Heart left ventricle (tissue), 13 donors: Measurements from ENCODE around the gene KRT80.

ENCODE experiments used
- POLR2A ChIP-seq, 2 donors: fragments of 450-650 bp; IDR thresholded peaks; one replicate each; pipeline ENCODE4 v1.6.1; 2017; ENCODE audit warnings: antibody characterized with exemption in 2 of 2, mild to moderate bottlenecking in 2 of 2, moderate library complexity in 2 of 2
- TF ChIP-seq, protein P1 (sequence below), 12 donors: fragments of 200-600 bp; sonication (generic) in 4 of 12; IDR thresholded peaks; one replicate each; pipeline versions ENCODE4 v1.5.0 to v1.8.0; 2018 to 2022; ENCODE audit warnings: antibody characterized with exemption in 12 of 12, mild to moderate bottlenecking in 5 of 12
- donor health status: ischemic (EF 13 %, LVEDD 7.1; RV severe dilation, severe dysfunction).
- donor health status: DM: no; HTN: yes; CAD: no.
- donor health status: DM: no; HTN: no; CAD: no.
- donor health status: ischemic (EF 25% LVEDD 6.9; RV normal size, moderate dysfunction).
- donor health status: ischemic (EF 25% LVEDD 5.7; RV mildly dilated, moderate dysfunction).
- donor health status: ischemic (EF 35%, LVEDD 5.7; RV mildly dilated, moderate dysfunction).
- donor health status: nonischemic (EF 11% LVEDD 7.7; RV severe dilation, severe dysfunction).
- donor health status: DM: yes; HTN: yes; CAD: no.
- donor health status: PGD.
- donor health status: ischemic (EF 29% LVEDD 5.4; RV normal size, mild dysfunction).
- donor health status: nonischemic (EF 23%, LVEDD 6.1; RV moderate dilation, normal function).

DNA sequence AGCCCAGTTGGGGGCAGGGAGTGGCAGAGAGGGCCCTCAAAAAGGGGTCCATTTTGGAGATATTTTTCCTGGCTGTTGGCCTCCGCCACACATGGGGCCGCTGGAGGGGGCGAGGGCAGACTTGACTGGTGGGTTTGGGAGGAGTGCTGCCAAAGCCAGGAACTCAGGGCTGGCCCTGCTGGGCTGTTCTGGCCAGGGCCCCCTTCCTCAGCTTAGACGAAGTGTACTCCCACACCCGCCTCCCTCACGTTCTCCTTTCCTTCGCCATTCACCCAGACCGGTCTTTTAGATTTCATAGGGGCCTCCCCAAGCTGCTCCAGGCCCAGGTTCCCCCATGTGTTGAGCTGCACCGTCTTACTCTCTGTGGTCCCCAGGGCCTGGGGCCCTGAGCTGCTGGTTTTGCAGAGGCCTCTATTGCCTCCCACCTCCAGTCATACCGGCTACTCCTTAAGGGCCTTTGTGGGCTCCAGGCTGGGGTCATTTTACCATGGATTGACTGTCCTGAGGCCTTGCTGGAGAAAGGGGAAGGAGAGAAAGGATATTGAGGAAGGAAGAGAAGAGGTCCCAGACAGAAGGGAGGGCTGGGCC lies 42.5 kb upstream of the KRT80 start:
- no peak for TF ChIP-seq POLR2A (IDR thresholded peaks at IDR 0.05)
- TF ChIP-seq, protein P1, sequence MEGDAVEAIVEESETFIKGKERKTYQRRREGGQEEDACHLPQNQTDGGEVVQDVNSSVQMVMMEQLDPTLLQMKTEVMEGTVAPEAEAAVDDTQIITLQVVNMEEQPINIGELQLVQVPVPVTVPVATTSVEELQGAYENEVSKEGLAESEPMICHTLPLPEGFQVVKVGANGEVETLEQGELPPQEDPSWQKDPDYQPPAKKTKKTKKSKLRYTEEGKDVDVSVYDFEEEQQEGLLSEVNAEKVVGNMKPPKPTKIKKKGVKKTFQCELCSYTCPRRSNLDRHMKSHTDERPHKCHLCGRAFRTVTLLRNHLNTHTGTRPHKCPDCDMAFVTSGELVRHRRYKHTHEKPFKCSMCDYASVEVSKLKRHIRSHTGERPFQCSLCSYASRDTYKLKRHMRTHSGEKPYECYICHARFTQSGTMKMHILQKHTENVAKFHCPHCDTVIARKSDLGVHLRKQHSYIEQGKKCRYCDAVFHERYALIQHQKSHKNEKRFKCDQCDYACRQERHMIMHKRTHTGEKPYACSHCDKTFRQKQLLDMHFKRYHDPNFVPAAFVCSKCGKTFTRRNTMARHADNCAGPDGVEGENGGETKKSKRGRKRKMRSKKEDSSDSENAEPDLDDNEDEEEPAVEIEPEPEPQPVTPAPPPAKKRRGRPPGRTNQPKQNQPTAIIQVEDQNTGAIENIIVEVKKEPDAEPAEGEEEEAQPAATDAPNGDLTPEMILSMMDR (IDR thresholded peaks at IDR 0.05): no peak
